ENCODE measurements around the gene IQCM. TPM values are rescaled to one million over a fixed set of nuclear protein-coding genes. Genes with fewer than 3 reads are reported as not detected.

IQCM gene
- polyA plus RNA-seq, 1 of the 3 experiments (the other 2 are of a cell fraction) = not detected

- Histone ChIP-seq H3K36me3 (replicated peaks in 1 of 2; ENCODE audit: control insufficient read depth in 1 of 2, insufficient read depth in 2 of 2, low read length in 1 of 2) (no peaks in the 10 kb centered on the region), H3K9me2 (no peaks in the 10 kb centered on the region), H3K9ac (no peak overlapping the region), H3K27me3 (ENCODE audit: insufficient read depth) (no peaks in the 10 kb centered on the region), H3F3A (replicated peaks; ENCODE audit: insufficient read depth) (no peaks in the 10 kb centered on the region), H3K4me2 (no peak overlapping the region), H3K4me1 (ENCODE audit: control insufficient read depth in 1 of 2, insufficient read depth in 2 of 2, low read depth in 1 of 2, low read length in 1 of 2) (no peaks in the 10 kb centered on the region), H3K9me3 (no peaks in the 10 kb centered on the region), H3K27ac (ENCODE audit: low read depth in 2 of 2, low read length in 1 of 2) (no peak overlapping the region), H4K20me1 (ENCODE audit: insufficient read depth) (no peaks in the 10 kb centered on the region), H3K4me3 (ENCODE audit: low read depth in 2 of 2, low read length in 1 of 2) (no peak overlapping the region), H3K79me2 (ENCODE audit: insufficient read depth) (no peaks in the 10 kb centered on the region), H2AFZ (ENCODE audit: low read depth) (no peak overlapping the region)
- DNase-seq = no peak
- 6% methylated on average over 2 of the region's 2 CpGs for WGBS (ENCODE audit: low lambda C conversion rate)
- ChIA-PET CTCF (no interaction called here), POLR2A (no interaction called here)
- TF ChIP-seq FOSL2 (IDR thresholded peaks at IDR 0.05; ENCODE audit: borderline replicate concordance, low read depth) (no peak), SIN3A (IDR thresholded peaks at IDR 0.05; ENCODE audit: borderline replicate concordance, low read depth, low read length) (no peak), POLR2AphosphoS5 (IDR thresholded peaks at IDR 0.05; ENCODE audit: low read depth, low read length) (no peak), GATA2 (CRISPR knock-in tag; IDR thresholded peaks at IDR 0.05) (no peak), TAF1 (IDR thresholded peaks at IDR 0.05; ENCODE audit: borderline replicate concordance, low read depth, low read length) (no peak), RCOR1 (IDR thresholded peaks at IDR 0.05; ENCODE audit: low read length) (no peak), NRF1 (IDR thresholded peaks at IDR 0.05; ENCODE audit: low read depth, low read length) (no peak), JUND (IDR thresholded peaks at IDR 0.05) (no peak), EP300 (IDR thresholded peaks at IDR 0.05; ENCODE audit: borderline replicate concordance in 1 of 2, low read depth in 1 of 2, low read length in 1 of 2) (no peak), RFX5 (IDR thresholded peaks at IDR 0.05; ENCODE audit: low read length) (no peak), USF2 (IDR thresholded peaks at IDR 0.05; ENCODE audit: borderline replicate concordance, low read depth, low read length) (no peak), RXRA (IDR thresholded peaks at IDR 0.05; ENCODE audit: borderline replicate concordance, low read depth) (no peak), FOXM1 (IDR thresholded peaks at IDR 0.05; ENCODE audit: low read depth) (no peak), EZH2phosphoT487 (IDR thresholded peaks at IDR 0.05; ENCODE audit: borderline replicate concordance, low read depth) (no peak), TCF12 (IDR thresholded peaks at IDR 0.05) (no peak), IRF3 (IDR thresholded peaks at IDR 0.05; ENCODE audit: low read depth, low read length) (no peak)
Measured at GRCh38 chr4:149755969-149756368, 59.7 kb downstream of the IQCM start.

GRCh38 chr4:149754526-149754925, 61.1 kb downstream of the IQCM start:
- H3K9me3 ChIP-seq = no peaks in the 10 kb centered on the region
- H3K36me3 ChIP-seq (replicated peaks in 1 of 2; ENCODE audit: control insufficient read depth in 1 of 2, insufficient read depth in 2 of 2, low read length in 1 of 2) = no peaks in the 10 kb centered on the region
- no peak overlapping the region for H3K27ac ChIP-seq (ENCODE audit: low read depth in 2 of 2, low read length in 1 of 2)
- no peaks in the 10 kb centered on the region for H3K4me1 ChIP-seq (ENCODE audit: control insufficient read depth in 1 of 2, insufficient read depth in 2 of 2, low read depth in 1 of 2, low read length in 1 of 2)
- no peak for DNase-seq
- no peaks in the 10 kb centered on the region for H3K9me2 ChIP-seq
- CTCF ChIA-PET = no interaction called here
- WGBS (ENCODE audit: low lambda C conversion rate) = 6% methylated on average over 3 of the region's 3 CpGs
- POLR2A ChIA-PET = no interaction called here
- H3K79me2 ChIP-seq (ENCODE audit: insufficient read depth) = no peaks in the 10 kb centered on the region
- no peak overlapping the region for H3K4me3 ChIP-seq (ENCODE audit: low read depth in 2 of 2, low read length in 1 of 2)
- H2AFZ ChIP-seq (ENCODE audit: low read depth) = no peak overlapping the region
- H4K20me1 ChIP-seq (ENCODE audit: insufficient read depth) = no peaks in the 10 kb centered on the region
- no peak overlapping the region for H3K9ac ChIP-seq
- H3K4me2 ChIP-seq = no peak overlapping the region
- H3K27me3 ChIP-seq (ENCODE audit: insufficient read depth) = no peaks in the 10 kb centered on the region
- H3F3A ChIP-seq (replicated peaks; ENCODE audit: insufficient read depth) = no peaks in the 10 kb centered on the region
- TF ChIP-seq MAX (IDR thresholded peaks at IDR 0.05; ENCODE audit: low read depth) = no peak
- TF ChIP-seq YY1 (IDR thresholded peaks at IDR 0.05; ENCODE audit: low read depth) = no peak
- no peak for TF ChIP-seq MEF2A (IDR thresholded peaks at IDR 0.05; ENCODE audit: borderline replicate concordance, low read depth)
- no peak for TF ChIP-seq RXRA (IDR thresholded peaks at IDR 0.05; ENCODE audit: borderline replicate concordance, low read depth)
- no peak for TF ChIP-seq FOXJ3 (CRISPR knock-in tag; IDR thresholded peaks at IDR 0.05)
- TF ChIP-seq EP300 (IDR thresholded peaks at IDR 0.05; ENCODE audit: borderline replicate concordance in 1 of 2, low read depth in 1 of 2, low read length in 1 of 2) = no peak
- no peak for TF ChIP-seq RCOR1 (IDR thresholded peaks at IDR 0.05; ENCODE audit: low read length)
- no peak for TF ChIP-seq CHD2 (IDR thresholded peaks at IDR 0.05; ENCODE audit: low read length, partially characterized antibody)
- no peak for TF ChIP-seq REST (IDR thresholded peaks at IDR 0.05; ENCODE audit: low read depth, low read length)
- TF ChIP-seq NFIC (IDR thresholded peaks at IDR 0.05; ENCODE audit: borderline replicate concordance) = no peak
- TF ChIP-seq NRF1 (IDR thresholded peaks at IDR 0.05; ENCODE audit: low read depth, low read length) = no peak
- TF ChIP-seq USF1 (IDR thresholded peaks at IDR 0.05; ENCODE audit: borderline replicate concordance, low read depth) = no peak

All from SK-N-SH (cell line).